Endodermal cell (in vitro differentiated cells): ENCODE measurements around the gene DNAH2. TPM values are rescaled to one million over a fixed set of nuclear protein-coding genes. Genes with fewer than 3 reads are reported as not detected.

Experiments used
- DNase-seq: peaks from one replicate; pipeline ENCODE4 v3.0.0-alpha.2; 2017
- H3K27ac ChIP-seq: 2 replicates; pipeline ENCODE4 v1.5.1; 2013; ENCODE audit warnings: mild to moderate bottlenecking, low read depth, low read length, moderate library complexity
- H3K27me3 ChIP-seq: 2 replicates; pipeline ENCODE4 v1.6.1; 2013; ENCODE audit warnings: mild to moderate bottlenecking, low read length, moderate library complexity; ENCODE audit not compliant: insufficient read depth, control insufficient read depth, poor library complexity, severe bottlenecking
- H3K36me3 ChIP-seq: 2 replicates; pipeline ENCODE4 v1.7.0; 2013; ENCODE audit warnings: mild to moderate bottlenecking, low read length, moderate library complexity; ENCODE audit not compliant: control insufficient read depth, insufficient read depth
- H3K4me1 ChIP-seq: one replicate; pipeline ENCODE4 v1.7.0; 2013; ENCODE audit warnings: low read length; ENCODE audit not compliant: control insufficient read depth, insufficient read depth
- H3K4me3 ChIP-seq: 2 replicates; pipeline ENCODE4 v1.5.1; 2013; ENCODE audit warnings: mild to moderate bottlenecking, low read length, moderate library complexity
- H3K9ac ChIP-seq: 2 replicates; pipeline ENCODE4 v1.6.1; 2013; ENCODE audit warnings: mild to moderate bottlenecking, low read length, moderate library complexity; ENCODE audit not compliant: poor library complexity, severe bottlenecking; ENCODE audit errors: extremely low read depth
- H3K9me3 ChIP-seq: 2 replicates; pipeline ENCODE4 v1.6.1; 2013; ENCODE audit warnings: mild to moderate bottlenecking, low read length, moderate library complexity; ENCODE audit not compliant: control insufficient read depth
- H3K27ac Mint-ChIP-seq: 2 replicates; pipeline ENCODE4 v1.8.0; 2020; ENCODE audit warnings: mixed read lengths
- H3K27me3 Mint-ChIP-seq: 2 replicates; pipeline ENCODE4 v1.8.0; 2021; ENCODE audit warnings: mild to moderate bottlenecking, mixed read lengths; ENCODE audit not compliant: insufficient read depth
- H3K36me3 Mint-ChIP-seq: 2 replicates; pipeline ENCODE4 v1.8.0; 2020; ENCODE audit warnings: low read depth, mixed read lengths
- H3K4me1 Mint-ChIP-seq: 2 replicates; pipeline ENCODE4 v1.8.0; 2020; ENCODE audit warnings: mixed read lengths
- H3K4me3 Mint-ChIP-seq: 2 replicates; pipeline ENCODE4 v1.8.0; 2020; ENCODE audit warnings: mild to moderate bottlenecking, moderate library complexity, mixed read lengths
- H3K9me3 Mint-ChIP-seq: 2 replicates; pipeline ENCODE4 v1.8.0; 2020; ENCODE audit warnings: mild to moderate bottlenecking, mixed read lengths
- CTCF ChIP-seq: fragments of 200-600 bp; sonication (generic); conservative IDR thresholded peaks from 2 replicates; pipeline ENCODE4 v1.5.0; 2021; ENCODE audit warnings: antibody characterized with exemption, mild to moderate bottlenecking
- WGBS, 2 experiments: methylation state at CpG; one replicate each; pipeline versions ENCODE4 v1.1.5 to v1.1.7; 2013; ENCODE audit warnings: missing lambda C conversion rate in 2 of 2, mixed read lengths in 1 of 2; ENCODE audit not compliant: insufficient coverage in 1 of 2, insufficient read length in 1 of 2; 5-methylcytosine and 5-hydroxymethylcytosine counted together
- total RNA-seq, 2 donors: library from RNA; stranded (reverse); fragmentation: NEBNext Ultra II Directional in 1 of 2; extraction: Animal tissue kit (Norgen Biotek cat#: 25700) in 1 of 2; gene quantifications; 2 replicates in 1 of 2; 3 replicates in 1 of 2; pipeline ENCODE4 v1.2.1, GENCODE V29; 2021

DNAH2 gene
- total RNA-seq, 2 donors from 2014 or later, result 0.42 to 0.69 TPM

DNA sequence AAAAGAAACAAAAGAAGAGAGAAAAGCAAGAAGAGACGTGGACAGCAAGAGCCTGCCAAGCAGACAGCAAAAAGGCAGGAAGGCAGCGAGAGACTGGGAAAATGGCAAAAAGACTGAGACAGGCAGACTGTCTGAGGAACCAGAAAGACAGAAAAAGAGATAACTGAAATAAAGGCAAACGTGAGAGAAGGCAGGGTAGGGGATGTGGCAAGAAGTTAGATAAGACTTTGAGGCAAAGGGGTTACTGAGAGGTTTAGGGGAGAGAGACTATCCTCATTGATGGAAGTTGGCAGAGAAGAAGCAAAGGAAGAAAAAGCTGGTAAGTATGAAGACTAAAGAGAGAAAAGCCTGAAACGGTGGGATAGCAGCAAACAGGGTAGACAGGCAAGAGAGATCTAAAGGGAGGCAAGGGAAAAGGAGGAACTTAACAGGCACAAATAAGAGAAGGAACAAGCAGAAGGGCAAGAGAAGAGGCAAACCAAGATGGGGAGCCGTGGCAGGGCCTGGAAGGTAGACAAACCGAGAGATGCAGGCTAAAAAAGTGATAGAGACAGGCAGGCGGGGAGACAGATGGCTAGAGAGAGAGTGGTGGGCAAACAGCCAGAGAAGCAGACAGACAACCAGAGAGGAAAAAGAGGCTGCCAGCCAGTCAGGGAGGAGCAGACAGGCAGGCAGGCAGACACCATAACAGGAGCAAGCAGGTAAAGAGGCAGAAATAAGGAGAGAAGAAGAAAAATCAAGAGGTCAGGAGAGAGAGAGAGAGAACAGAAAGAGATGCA is 163.9 kb downstream of the DNAH2 start:
- Mint-ChIP-seq H3K27me3 (peaks cover 5% of the 10 kb centered on the region), H3K27ac (no peak overlapping the region), H3K9me3 (no peaks in the 10 kb centered on the region), H3K36me3 (peaks cover 8% of the 10 kb centered on the region), H3K4me1 (no peaks in the 10 kb centered on the region), H3K4me3 (no peak overlapping the region)
- peak; percentile 42 for DNase-seq
- H3K4me3 ChIP-seq, result no peak overlapping the region
- WGBS, 2 experiments, result 90 to 93% methylated on average over 7 of the region's 7 CpGs
- no peak overlapping the region for H3K9ac ChIP-seq
- peaks cover 49% of the 10 kb centered on the region for H3K36me3 ChIP-seq
- no peak for TF ChIP-seq CTCF
- no peaks in the 10 kb centered on the region for H3K4me1 ChIP-seq
- H3K27me3 ChIP-seq, result no peaks in the 10 kb centered on the region
- H3K27ac ChIP-seq, result no peak overlapping the region
- no peaks in the 10 kb centered on the region for H3K9me3 ChIP-seq

GRCh38 chr17:7882068-7882467 is 164.5 kb downstream of the DNAH2 start:
- peaks cover 44% of the 10 kb centered on the region for H3K36me3 ChIP-seq
- Mint-ChIP-seq H3K27ac (no peak overlapping the region), H3K27me3 (peaks cover 8% of the 10 kb centered on the region), H3K4me3 (no peak overlapping the region), H3K4me1 (no peaks in the 10 kb centered on the region), H3K9me3 (no peaks in the 10 kb centered on the region), H3K36me3 (peaks cover 5% of the 10 kb centered on the region)
- DNase-seq, result peak; percentile 37
- no peaks in the 10 kb centered on the region for H3K27me3 ChIP-seq
- no peak overlapping the region for H3K4me3 ChIP-seq
- H3K9ac ChIP-seq, result no peak overlapping the region
- H3K9me3 ChIP-seq, result no peaks in the 10 kb centered on the region
- no peaks in the 10 kb centered on the region for H3K4me1 ChIP-seq
- H3K27ac ChIP-seq, result no peak overlapping the region
- no peak for TF ChIP-seq CTCF
- WGBS, 2 experiments, result 88 to 98% methylated on average over 2 to 7 of the region's 7 CpGs

DNA sequence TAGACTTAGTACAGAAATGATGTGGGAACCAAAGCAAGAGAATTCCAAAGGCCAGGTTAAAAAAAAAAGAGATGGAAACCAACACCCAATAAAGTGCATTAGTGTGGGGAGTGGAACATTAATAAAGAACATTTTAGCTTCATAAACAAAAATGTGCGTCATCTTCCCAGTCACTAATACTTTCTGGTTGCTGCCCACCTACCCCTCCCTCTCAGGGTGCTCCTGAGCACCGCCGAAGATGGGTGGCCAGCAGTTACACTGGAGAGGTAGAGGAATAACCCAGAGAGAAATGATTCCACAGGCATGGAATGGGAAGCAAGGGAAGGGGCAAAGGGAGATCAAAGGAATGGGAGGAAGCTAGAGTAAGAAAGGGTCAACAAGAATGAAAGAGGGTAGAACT is 165.1 kb downstream of the DNAH2 start:
- Mint-ChIP-seq H3K4me1 (no peaks in the 10 kb centered on the region), H3K27ac (no peak overlapping the region), H3K27me3 (peaks cover 8% of the 10 kb centered on the region), H3K36me3 (peaks cover 3% of the 10 kb centered on the region), H3K9me3 (no peaks in the 10 kb centered on the region), H3K4me3 (no peak overlapping the region)
- Histone ChIP-seq H3K27me3 (no peaks in the 10 kb centered on the region), H3K9me3 (no peaks in the 10 kb centered on the region), H3K4me3 (peak overlapping the region; percentile 73), H3K4me1 (no peaks in the 10 kb centered on the region), H3K27ac (no peak overlapping the region), H3K36me3 (peaks cover 38% of the 10 kb centered on the region), H3K9ac (no peak overlapping the region)
- 81% methylated on average over 3 of the region's 3 CpGs; no CpG with 5 or more reads in 1 of the 2 experiments for WGBS, 2 experiments
- peak; percentile 40 for DNase-seq
- TF ChIP-seq CTCF, result no peak

Other genes starting within 250 kb of the DNAH2 start
- 10 to 100 TPM; 18.8 to 25.5 TPM for gene ZBTB4, start 238.1 kb upstream of the DNAH2 start, total RNA-seq
- gene SLC35G6, start 236.3 kb upstream of the DNAH2 start, total RNA-seq, result under 1 TPM in 1 of 2 donors, not detected in 1; 0.33 TPM
- gene POLR2A, start 233.4 kb upstream of the DNAH2 start, total RNA-seq, result 100 to 1,000 TPM; 129 to 189 TPM
- gene TNFSF12, start 168.7 kb upstream of the DNAH2 start, total RNA-seq, result 1 to 10 TPM; 8.3 to 8.4 TPM
- gene TNFSF13, start 159.0 kb upstream of the DNAH2 start, total RNA-seq, result 1 to 10 TPM; 1.7 to 3.0 TPM
- 10 to 100 TPM; 71.5 to 82.3 TPM for gene SENP3, start 155.8 kb upstream of the DNAH2 start, total RNA-seq
- gene CD68, start 138.1 kb upstream of the DNAH2 start, total RNA-seq, result under 1 TPM in 1 of 2 donors, not detected in 1; 0.44 TPM
- 10 to 100 TPM; 47.4 to 56.6 TPM for gene MPDU1, start 133.9 kb upstream of the DNAH2 start, total RNA-seq
- 1 to 10 TPM; 6.4 to 7.3 TPM for gene SOX15, start 127.7 kb upstream of the DNAH2 start, total RNA-seq
- 10 to 100 TPM; 52.1 to 53.9 TPM for gene FXR2, start 102.8 kb upstream of the DNAH2 start, total RNA-seq
- 100 to 1,000 TPM in 1 of 2 donors, 10 to 100 TPM in 1; 82.7 to 103 TPM for gene SAT2, start 89.9 kb upstream of the DNAH2 start, total RNA-seq
- gene SHBG, start 87.6 kb upstream of the DNAH2 start, total RNA-seq, result 1 to 10 TPM in 1 of 2 donors, under 1 TPM in 1; 0.77 to 1.9 TPM
- 1 to 10 TPM; 6.4 to 7.5 TPM for gene ATP1B2, start 66.8 kb upstream of the DNAH2 start, total RNA-seq
- gene TP53, start 30.3 kb upstream of the DNAH2 start, total RNA-seq, result 100 to 1,000 TPM; 113 to 130 TPM
- 10 to 100 TPM; 21.7 to 30.8 TPM for gene WRAP53, start 29.3 kb upstream of the DNAH2 start, total RNA-seq
- gene EFNB3, start 12.5 kb upstream of the DNAH2 start, total RNA-seq, result 10 to 100 TPM; 12.8 to 15.0 TPM
- gene KDM6B, start 116.5 kb downstream of the DNAH2 start, total RNA-seq, result 10 to 100 TPM; 53.3 to 60.3 TPM
- 10 to 100 TPM; 16.8 to 26.8 TPM for gene TMEM88, start 137.3 kb downstream of the DNAH2 start, total RNA-seq
- gene NAA38, start 139.8 kb downstream of the DNAH2 start, total RNA-seq, result 10 to 100 TPM; 38.9 to 44.8 TPM
- 10 to 100 TPM; 10.6 to 12.9 TPM for gene CYB5D1, start 140.3 kb downstream of the DNAH2 start, total RNA-seq
- gene CHD3, start 171.0 kb downstream of the DNAH2 start, total RNA-seq, result 10 to 100 TPM; 55.0 to 64.1 TPM
- 1 to 10 TPM; 1.1 to 1.6 TPM for gene RNF227, start 198.5 kb downstream of the DNAH2 start, total RNA-seq
- 1 to 10 TPM; 4.0 to 6.5 TPM for gene KCNAB3, start 212.1 kb downstream of the DNAH2 start, total RNA-seq
- 100 to 1,000 TPM; 150 to 170 TPM for gene TRAPPC1, start 214.2 kb downstream of the DNAH2 start, total RNA-seq
- 10 to 100 TPM; 47.5 to 57.4 TPM for gene CNTROB, start 214.5 kb downstream of the DNAH2 start, total RNA-seq